ENCODE results near the gene SEC62. TPM values are rescaled to one million over a fixed set of nuclear protein-coding genes. Genes with fewer than 3 reads are reported as not detected.

The SEC62 gene
- total and polyA plus RNA-seq, 2 of the 4 experiments (the other 2 are of a cell fraction) = 33.2 to 36.6 TPM

- no peak overlapping the region for H3K4me3 ChIP-seq (ENCODE audit: insufficient read depth, low read depth, low read length)
- no peak overlapping the region for H3K56ac ChIP-seq (ENCODE audit: extremely low read depth, insufficient read depth, low read length)
- ATAC-seq (ENCODE audit: low read depth) (no peak), DNase-seq (no peak)
- no TSS peak for BruUV-seq (replicated peaks)
- no peaks in the 10 kb centered on the region for H3K4me1 ChIP-seq (ENCODE audit: control insufficient read depth, insufficient read depth, low read length)
- H2AFZ ChIP-seq (replicated peaks; ENCODE audit: low read length, poor library complexity) = no peak overlapping the region
- no peaks in the 10 kb centered on the region for H3K79me1 ChIP-seq (ENCODE audit: low read depth in 1 of 2, low read length in 2 of 2)
- dilution Hi-C loops (cut with HindIII; ENCODE audit: low sequenced_read_pairs, unreplicated experiment) = no loop called here
- no peak overlapping the region for H3K23ac ChIP-seq (ENCODE audit: low read depth, low read length)
- H3K9ac ChIP-seq (ENCODE audit: low read depth, low read length) = no peak overlapping the region
- no peak overlapping the region for H2BK5ac ChIP-seq (ENCODE audit: low read depth, low read length, poor library complexity, severe bottlenecking)
- H3K18ac ChIP-seq (ENCODE audit: low read depth, low read length) = no peak overlapping the region
- POLR2A ChIA-PET (ENCODE audit: unreplicated experiment) = no interaction called here
- no peak overlapping the region for H3K4ac ChIP-seq (ENCODE audit: low read depth, low read length)
- H3K9me3 ChIP-seq (ENCODE audit: control insufficient read depth, insufficient read depth, low read length) = no peaks in the 10 kb centered on the region
- H4K91ac ChIP-seq (ENCODE audit: insufficient read depth, low read depth, low read length) = no peak overlapping the region
- H3K36me3 ChIP-seq (ENCODE audit: control insufficient read depth, insufficient read depth, low read length) = no peaks in the 10 kb centered on the region
- in situ Hi-C loops (cut with MboI; ENCODE audit: low sequenced_read_pairs) = no loop called here
- H4K5ac ChIP-seq (ENCODE audit: low read depth, low read length) = no peak overlapping the region
- no peak overlapping the region for H2AK9ac ChIP-seq (replicated peaks; ENCODE audit: low read depth, low read length, poor library complexity)
- no peak for TF ChIP-seq CEBPB (IDR thresholded peaks at IDR 0.05; ENCODE audit: low read depth, low read length)
- TF ChIP-seq, protein P1, sequence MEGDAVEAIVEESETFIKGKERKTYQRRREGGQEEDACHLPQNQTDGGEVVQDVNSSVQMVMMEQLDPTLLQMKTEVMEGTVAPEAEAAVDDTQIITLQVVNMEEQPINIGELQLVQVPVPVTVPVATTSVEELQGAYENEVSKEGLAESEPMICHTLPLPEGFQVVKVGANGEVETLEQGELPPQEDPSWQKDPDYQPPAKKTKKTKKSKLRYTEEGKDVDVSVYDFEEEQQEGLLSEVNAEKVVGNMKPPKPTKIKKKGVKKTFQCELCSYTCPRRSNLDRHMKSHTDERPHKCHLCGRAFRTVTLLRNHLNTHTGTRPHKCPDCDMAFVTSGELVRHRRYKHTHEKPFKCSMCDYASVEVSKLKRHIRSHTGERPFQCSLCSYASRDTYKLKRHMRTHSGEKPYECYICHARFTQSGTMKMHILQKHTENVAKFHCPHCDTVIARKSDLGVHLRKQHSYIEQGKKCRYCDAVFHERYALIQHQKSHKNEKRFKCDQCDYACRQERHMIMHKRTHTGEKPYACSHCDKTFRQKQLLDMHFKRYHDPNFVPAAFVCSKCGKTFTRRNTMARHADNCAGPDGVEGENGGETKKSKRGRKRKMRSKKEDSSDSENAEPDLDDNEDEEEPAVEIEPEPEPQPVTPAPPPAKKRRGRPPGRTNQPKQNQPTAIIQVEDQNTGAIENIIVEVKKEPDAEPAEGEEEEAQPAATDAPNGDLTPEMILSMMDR (conservative IDR thresholded peaks at IDR 0.05; ENCODE audit: low read depth, low read length) = no peak
- TF ChIP-seq MXI1 (IDR thresholded peaks at IDR 0.05; ENCODE audit: borderline replicate concordance, low read depth, low read length) = no peak
- no peak for TF ChIP-seq RCOR1 (IDR thresholded peaks at IDR 0.05; ENCODE audit: insufficient replicate concordance, low read length)
- TF ChIP-seq NFE2L2 (IDR thresholded peaks at IDR 0.05; ENCODE audit: low read depth, low read length) = no peak
- no peak for TF ChIP-seq CHD1 (IDR thresholded peaks at IDR 0.05; ENCODE audit: low read depth, low read length)
- no peak for TF ChIP-seq MAFK (IDR thresholded peaks at IDR 0.05; ENCODE audit: low read depth, low read length)
- H3K4me2 ChIP-seq (ENCODE audit: low read depth, low read length) = peak overlapping the region; percentile 1
- H3K27ac ChIP-seq (ENCODE audit: insufficient read depth, low read length) = no peak overlapping the region
- no peak overlapping the region for H2BK15ac ChIP-seq (ENCODE audit: low read depth, low read length)
- no peaks in the 10 kb centered on the region for H3K9me1 ChIP-seq (ENCODE audit: insufficient read depth, low read length)
- H2BK20ac ChIP-seq (ENCODE audit: low read depth, low read length) = no peak overlapping the region
- no peak overlapping the region for H2BK120ac ChIP-seq (ENCODE audit: low read depth, low read length)
- H3K14ac ChIP-seq (replicated peaks; ENCODE audit: low read depth, low read length) = no peak overlapping the region
- intact Hi-C loops (cut with micrococcal nuclease) = no loop called here
- no peaks in the 10 kb centered on the region for H4K20me1 ChIP-seq (ENCODE audit: insufficient read depth, low read length)
- H2AK5ac ChIP-seq (ENCODE audit: low read depth, low read length) = no peak overlapping the region
- CTCF ChIA-PET = no interaction called here
- 0% methylated on average over 1 of the region's 8 CpGs; no CpG with 5 or more reads in 1 of the 2 experiments for WGBS, 2 experiments (ENCODE audit: extremely low coverage in 2 of 2, insufficient read length in 1 of 2)
- H3K27me3 ChIP-seq (ENCODE audit: control insufficient read depth, insufficient read depth, low read length) = peaks cover 42% of the 10 kb centered on the region
- H4K8ac ChIP-seq (ENCODE audit: low read depth in 2 of 2, low read length in 2 of 2) = no peak overlapping the region
Observed at GRCh38 chr3:170040418-170040817, 73.8 kb downstream of the SEC62 start.
